GM19035 (cell line): Measurements from ENCODE around the gene NF2.

Experiments used
- ATAC-seq: cut with Tn5 transposase; IDR thresholded peaks from one replicate; pipeline ENCODE4 v1.9.1; 2021; ENCODE audit not compliant: unreplicated experiment

The NF2 gene

DNA sequence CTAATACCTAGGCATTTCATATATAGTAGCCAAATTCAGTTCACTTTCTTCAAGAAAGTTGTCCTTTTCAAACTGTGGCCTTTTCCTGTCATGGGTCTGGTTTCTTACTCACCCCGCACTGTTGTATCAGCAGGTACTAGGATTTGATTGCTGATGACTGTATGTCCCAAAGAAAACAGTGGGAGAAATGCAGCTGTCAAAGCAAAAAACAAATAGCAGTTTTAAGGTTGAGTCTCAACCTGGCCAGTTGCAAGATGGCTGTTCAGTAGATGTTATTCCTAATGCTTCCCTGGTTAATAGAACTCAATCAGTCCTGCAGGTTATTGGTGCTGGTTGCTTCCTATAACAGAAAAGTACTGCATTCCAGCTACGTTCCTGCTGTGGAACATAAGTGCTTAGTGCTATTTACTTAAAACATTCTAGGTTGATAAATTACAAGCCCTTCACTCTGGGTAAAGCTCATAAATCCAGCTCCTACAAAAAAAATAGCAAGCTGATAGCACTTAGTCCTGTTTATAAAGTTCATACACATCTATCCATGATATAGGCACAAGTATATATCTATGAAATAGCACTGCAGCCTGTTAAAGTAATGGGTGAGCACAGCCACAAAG lies 26.6 kb downstream of the NF2 start:
- ATAC-seq, result no peak

DNA sequence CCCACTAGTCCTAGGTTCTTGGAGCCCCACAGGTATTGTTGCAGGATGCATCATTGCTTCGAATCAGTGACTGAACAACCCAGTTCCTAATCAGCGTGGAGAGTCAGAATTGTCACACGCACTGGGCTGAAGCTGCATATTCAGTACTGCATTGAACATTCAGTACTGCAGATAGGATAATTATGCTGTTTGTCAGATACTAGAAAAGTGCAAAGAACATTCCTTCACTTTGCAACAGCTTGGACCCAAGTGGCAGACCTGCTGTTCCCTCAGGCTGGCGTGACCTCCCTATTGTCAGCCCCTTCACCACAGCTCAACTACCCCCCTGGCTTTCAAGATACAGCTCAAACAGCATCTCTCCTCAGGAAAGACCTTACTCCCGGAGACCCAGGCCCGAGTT lies 27.6 kb downstream of the NF2 start:
- ATAC-seq, result no peak

DNA sequence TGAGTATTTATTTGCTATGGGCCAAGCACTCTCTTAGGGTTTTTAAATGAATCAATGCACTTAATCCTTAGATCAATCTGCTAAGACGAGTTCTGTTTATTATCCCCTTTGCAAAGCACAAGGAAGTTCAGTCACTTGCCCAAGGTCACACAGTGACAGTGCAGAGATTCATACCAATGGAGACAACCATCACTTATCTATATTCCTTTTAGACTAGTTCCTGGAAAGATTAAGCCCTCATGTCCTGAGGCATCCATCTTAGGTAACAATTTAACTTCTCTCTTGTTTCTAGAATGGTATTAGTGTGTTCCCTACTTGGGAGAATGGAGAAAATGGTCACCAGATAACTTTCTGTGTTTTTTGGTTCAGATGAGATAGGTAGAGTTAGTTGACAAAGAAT lies 28.3 kb downstream of the NF2 start:
- no peak for ATAC-seq

DNA sequence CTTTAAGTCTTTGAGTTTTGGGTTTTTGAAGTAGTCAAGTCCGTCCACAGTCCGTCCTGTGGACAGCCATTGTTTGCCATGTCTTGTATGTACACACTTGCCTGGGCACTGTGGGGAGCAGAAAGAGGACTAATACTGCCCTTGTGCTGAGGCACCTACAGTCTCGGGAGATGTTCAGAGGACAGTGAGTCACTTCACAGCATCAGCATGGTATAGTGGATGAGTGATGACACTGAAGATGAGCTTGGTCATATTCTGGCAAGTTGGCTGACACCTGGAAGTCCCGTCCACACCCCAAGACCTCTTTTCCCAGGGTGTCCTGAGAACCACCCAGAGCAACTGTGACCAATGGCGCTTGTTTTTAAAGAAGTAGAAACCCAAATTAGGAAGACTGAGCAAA lies 29.2 kb downstream of the NF2 start:
- no peak for ATAC-seq

DNA sequence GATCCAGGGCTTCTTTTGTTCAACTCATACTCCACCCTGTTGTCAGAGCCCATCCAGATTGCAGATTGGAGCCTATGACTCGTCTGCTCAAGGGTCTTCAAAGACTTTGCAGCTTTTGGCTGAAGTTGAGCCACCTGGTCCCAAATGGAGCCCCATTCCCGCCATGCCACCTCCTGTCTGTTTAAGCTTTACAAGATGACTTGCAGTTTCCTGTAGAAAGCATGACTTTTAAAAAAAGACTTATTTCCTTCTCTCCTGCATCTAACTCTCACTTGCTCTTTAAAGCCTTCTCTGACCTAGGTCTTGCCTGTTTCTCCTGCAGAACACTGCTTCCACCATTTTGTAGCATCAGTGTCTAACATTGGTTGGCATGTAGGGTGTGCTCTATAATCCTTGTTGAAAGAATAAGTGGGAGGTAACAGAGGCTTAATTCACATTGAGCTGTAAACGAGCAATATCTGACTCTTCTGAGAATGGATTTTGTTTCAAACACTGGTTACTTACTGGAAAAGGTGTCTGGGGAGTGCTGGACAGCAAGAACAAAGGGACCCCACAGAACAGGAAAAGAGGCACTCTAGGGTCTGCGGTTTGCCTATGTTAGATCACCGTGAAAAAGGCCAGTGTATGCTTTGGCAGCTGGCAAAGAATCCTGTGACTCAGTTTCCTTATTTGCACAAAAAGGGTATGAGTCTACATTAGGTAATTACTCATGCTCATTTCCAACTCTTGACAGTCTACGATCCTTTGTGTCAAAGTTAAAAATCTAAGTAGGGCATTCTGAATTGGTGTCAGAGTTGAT lies 30.3 kb downstream of the NF2 start:
- ATAC-seq, result no peak

DNA sequence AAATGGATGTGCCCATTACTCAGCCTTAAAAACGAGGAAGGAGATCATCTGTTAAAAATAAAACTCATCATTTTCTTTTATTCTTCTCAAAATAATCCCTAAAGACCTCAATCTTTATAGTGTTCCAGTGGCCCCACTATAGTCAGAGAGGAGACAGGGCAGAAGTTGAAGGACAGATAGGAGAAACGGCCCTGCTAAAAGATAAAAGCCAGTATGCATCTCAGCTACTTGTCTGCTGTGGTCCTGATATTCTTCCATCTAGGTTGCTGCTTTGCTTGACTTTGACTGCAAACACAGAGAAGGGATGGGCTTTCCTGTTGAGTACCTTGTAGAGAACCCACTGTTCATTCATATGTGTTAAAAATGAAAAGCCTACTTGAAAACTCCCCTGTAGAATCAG lies 31.4 kb downstream of the NF2 start:
- no peak for ATAC-seq

DNA sequence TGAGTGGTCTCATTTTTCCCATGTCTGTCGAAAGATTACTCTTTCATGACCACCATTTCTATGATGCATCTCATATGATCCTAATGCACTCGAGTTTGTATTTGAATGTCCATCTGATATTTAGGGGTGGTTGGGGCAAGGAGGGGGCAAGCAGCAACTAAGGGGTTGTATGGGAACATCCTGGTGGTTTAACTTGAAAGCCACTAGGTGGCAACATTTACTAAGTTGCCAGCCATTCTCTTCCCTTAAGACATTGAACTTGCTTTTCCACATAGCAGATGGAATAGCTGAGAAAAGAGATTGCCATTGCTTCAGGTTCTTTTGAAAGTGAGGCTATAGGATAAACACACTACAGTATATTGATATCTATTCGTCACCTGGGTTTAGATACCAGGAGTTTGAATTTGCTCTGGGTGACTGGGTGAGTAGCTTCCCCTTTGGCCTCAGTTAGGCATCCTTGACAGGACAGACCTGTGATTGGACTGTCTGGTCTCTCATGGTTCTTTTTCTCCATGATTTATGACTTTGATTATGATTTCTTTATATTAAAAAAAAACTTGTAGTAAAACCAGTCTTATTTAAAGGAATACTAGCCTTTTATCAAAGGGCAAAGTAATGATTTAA lies 32.4 kb downstream of the NF2 start:
- ATAC-seq, result no peak

DNA sequence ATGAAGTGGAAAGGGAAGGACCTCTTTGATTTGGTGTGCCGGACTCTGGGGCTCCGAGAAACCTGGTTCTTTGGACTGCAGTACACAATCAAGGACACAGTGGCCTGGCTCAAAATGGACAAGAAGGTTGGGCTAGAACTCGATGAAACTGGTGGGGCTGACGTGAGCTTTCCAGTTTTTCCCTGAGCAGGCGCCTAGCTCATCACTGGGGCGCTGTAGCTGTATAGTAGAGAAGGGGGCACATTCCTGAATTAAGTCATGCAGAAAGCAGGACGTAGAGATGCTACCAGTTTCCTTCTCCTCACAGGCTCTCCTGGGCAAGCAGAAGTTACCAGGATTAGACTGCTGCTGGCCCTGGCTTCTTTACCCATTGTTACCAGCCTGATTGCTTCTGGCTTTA lies 33.3 kb downstream of the NF2 start:
- no peak for ATAC-seq

DNA sequence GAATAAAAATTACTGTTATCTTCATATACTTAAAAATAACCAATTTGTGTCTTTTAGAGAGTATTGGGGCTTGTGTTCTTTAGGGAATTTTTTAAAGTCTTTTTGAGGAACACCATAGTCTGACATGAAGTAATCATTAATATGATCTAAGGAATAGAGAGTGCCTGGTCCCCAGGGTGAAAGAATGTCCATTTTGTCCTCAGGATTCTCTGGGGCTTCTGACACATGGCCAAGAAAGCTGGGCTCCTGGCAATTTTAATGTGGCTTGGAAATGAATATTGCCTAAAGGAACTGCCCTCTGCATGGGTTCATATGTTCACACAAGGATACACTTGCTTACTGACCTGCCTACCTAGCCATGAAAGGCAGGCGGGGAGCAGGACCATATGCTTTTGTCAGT lies 33.7 kb downstream of the NF2 start:
- no peak for ATAC-seq

DNA sequence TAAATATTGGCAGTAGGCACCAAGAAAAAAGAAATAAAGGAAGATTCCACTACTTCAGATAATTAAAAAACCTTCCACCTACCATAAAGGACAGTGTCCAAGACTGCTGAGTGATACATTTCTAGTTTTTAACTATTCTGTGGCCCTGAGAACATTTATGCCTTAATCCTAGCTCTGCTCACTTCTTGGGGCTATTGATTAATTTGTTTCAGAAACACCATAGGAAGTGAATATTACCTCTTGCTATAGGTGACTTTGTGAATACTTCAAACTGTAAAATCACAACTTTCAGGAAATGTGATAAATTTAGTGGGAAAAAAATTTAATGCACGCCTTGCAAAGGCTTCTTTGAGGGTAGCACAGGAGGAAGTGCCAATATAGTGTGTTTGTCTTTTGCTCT lies 35.2 kb downstream of the NF2 start:
- no peak for ATAC-seq

DNA sequence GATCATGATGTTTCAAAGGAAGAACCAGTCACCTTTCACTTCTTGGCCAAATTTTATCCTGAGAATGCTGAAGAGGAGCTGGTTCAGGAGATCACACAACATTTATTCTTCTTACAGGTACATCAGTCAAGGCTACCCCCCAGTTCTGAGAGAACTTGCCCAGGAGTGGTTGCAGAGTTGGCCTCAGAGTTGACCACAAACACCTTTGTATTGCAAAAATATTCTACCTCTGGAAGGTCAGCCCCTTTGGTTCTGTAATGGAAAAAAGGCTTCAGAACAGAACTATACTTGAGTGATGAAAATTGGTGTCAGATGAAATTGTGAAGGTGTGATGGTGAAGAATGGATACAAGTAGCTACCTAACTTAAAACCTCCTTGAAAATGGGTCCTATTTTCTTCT lies 35.7 kb downstream of the NF2 start:
- ATAC-seq, result no peak

DNA sequence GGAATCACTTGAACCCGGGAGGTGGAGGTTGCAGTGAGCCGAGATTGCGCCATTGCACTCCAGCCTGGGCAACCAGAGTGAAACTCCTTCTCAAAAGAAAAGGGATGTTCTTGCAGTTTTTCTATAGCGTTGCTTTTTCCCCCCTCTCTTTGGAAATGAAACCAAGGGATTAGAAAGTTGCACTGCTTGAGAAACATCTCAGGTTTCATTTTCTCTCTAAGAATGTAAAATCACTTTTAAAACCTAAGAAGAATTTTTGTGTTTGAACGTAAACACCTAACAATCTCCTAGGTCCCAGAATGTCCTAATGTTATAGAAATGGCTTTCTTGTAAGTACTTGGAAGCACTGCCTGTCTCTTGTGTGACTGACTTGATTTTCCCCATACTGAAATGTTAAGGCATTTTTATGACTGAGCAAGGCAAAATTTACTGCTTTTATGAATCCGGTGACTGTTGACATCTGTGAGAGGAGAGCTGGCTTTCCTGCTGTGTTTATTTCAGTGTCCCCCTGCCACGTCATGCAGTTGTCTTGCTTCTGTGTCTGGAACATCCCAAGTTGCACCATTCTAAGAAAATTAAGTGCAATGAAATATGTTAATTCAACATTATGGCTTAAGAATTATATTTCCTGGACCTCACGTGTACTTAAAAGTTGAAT lies 37.7 kb downstream of the NF2 start:
- no peak for ATAC-seq

DNA sequence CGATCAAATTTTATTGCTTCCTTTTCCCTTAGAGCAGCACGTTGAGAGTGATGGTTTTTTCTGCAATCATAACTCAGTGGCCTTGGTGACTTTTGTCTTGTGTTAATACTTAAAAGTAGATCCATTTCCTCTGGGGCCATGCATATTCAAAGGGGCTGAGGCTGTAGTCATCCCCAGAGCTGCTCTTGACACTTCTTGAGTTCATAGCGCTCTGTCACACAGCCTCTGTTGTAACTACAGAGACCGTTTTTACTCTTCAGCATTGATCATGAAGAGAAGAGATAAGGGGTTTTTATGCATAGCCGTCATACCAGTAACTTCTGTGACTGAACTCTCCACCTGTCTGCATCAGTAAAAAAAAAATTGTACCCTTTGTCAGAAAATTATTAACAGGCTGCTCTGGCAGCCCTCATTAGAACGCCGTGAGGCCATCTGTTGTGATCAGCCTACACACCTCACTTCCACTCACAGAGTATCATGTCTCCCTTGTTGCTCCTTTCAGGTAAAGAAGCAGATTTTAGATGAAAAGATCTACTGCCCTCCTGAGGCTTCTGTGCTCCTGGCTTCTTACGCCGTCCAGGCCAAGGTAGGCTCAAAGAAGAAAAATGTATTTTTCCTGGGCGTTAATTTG lies 38.4 kb downstream of the NF2 start:
- ATAC-seq, result no peak

DNA sequence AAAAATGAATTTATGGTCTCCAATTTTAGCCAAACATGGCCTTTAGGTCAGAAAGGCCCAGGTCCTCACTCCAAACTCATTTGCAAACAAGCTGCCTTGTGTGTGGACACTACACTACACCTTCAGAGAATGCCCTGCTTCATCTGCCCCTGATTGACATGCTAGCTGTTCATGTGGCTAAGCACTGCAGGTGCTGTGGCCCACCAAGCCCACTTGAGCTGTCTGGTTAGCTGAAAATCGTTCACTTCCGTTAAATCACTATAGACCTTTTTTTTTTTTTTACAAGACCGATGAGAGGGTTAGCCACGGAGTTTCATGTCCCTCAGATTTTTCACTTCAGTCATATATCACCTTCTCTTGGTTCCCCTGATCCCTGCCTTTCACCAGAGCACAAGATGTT lies 39.3 kb downstream of the NF2 start:
- ATAC-seq, result no peak

DNA sequence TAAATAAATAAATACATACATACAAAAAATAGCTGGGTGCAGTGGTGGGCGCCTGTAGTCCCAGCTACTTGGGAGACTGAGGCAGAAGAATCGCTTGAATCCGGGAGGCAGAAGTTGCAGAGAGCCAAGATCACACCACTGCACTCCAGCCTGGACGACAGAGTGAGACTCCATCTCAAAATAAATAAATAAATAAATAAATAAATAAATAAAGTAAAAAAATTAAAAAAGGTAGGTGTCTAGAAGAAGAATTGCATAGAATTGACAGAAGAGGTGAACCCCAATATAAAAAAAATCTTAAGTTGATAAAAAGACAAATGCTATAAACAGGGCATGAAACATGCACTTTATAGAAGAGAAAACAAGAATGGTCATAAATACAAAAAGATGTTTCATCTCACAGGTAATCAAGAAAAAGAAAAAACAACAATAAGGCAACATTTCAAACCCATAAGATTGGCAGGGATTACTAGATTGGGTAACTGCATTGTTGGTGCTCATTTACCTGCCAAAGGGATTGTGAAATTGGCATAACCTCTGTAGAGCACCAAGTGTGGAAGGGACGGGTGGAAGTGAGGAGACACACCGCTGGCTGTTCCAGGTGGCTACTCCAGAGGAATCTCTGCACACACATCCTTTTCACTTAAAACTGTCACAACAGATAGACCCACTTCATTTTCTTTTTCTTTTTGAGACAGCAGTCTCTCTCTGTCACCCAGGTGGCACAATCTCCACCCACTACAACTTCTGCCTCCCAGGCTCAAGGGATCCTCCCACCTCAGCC lies 44.7 kb downstream of the NF2 start:
- no peak for ATAC-seq

DNA sequence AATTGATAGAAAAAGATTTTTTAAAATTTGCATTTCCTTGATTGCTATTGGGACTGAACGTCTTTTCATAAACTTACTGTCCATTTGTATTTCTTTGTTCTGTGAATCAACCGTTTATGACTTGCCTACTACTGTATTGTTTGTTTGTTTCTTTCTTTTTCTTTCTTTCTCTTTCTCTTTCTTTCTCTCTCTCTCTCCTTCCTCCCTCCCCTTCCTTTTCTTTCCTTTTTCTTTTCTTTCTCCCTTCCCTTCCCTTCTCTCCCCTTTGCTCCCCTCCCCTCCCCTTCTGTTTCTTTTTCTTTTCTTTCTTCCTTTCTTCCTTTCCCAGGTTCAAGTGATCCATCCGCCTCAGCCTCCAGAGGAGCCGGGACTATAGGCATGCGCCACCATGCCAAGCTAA lies 46.9 kb downstream of the NF2 start:
- no peak for ATAC-seq

DNA sequence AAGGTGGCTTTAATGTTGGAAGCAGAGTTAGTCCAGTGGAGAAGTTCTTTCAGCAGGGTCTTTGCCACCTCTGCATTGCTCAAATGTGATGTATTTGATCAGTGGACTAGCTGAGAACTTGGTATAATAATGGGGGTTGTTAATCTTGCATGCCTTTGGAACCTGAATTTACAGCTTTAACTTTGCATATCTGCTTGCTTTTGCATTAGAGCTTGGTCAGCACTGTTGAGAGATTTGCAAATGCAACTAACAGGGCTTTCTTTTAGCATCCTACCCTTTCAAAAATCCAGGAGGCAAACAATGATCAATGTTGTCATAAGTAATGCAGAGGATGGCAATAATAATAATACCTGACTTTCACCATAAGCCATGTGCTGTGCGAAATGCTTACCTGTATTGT lies 48.2 kb downstream of the NF2 start:
- ATAC-seq, result no peak

DNA sequence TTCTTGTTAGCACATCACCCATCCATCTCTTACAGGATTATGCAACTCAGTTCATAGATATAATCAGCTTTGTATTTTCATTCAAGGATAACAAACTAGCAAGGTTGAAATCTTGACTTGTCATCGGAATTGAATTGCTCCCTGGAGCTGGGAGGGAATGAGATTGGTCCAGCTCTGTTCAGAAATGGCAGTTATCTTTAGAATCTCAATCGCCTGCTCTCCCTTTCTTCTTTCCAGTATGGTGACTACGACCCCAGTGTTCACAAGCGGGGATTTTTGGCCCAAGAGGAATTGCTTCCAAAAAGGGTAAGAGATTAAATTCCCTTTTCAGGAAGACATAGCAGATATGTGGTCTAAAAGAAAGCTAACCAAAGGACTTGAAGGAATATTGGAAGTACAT lies 51.0 kb downstream of the NF2 start:
- no peak for ATAC-seq

DNA sequence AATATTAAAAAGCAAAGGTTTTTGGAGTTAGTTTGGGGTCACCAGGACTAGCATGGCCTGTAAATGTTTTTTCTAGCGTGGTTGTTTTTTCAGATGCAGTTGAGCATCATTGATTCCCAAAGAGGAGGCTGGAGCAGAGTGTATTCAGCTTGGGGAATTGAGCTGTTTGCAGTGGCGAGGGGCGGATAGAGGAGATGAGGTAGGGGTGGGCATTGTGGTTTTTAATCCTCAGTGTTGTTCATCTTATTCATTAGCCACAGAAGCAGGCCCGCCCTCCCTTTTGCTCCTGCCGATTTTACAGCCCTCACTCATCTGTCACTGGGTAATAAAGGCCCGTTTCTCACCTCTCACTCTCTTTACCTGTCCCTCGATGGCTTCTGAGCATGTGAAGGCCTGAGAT lies 51.4 kb downstream of the NF2 start:
- ATAC-seq, result no peak

DNA sequence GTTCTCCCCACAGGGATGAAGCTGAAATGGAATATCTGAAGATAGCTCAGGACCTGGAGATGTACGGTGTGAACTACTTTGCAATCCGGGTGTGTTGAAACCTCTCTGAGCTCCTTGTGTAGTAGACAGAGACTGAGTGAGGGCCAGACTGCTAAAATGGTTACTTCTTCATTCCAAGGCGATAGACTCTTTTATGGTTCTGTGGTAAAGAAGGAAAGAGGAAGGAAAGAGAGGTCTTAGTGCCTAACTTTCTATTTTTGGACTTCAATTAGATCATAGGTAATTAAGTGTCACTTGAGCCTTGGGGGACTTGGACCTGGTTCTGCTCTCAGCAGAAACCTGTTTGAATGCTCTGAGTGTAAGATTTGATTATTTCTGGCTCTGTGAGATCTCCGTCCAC lies 54.7 kb downstream of the NF2 start:
- no peak for ATAC-seq

DNA sequence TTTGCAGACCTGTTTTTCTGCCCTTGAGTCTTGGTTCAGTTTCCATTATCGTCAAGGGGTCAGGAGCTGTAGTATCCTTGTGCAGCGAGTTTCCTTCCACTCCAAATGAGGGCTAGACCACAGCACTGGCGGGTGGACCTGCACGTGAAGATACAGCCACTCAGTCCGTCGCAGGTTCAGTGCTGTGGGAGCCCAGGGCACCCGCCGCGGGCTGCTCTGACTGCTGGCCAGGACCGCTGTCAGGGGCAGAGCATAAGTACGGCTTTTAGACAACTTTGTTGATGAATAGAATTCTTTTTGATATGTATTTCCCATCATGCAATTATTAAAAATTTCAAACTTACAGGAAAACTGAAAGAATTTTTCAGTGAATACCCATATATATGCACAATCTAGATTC lies 56.6 kb downstream of the NF2 start:
- ATAC-seq, result no peak
